NCI-H1048 (cell line): Measurements from ENCODE around the gene TRAPPC3.
A peak's percentile ranks its signal among the peaks of the same experiment; 100 is the strongest.

Source experiments
- DNase-seq: peaks from one replicate; lab custom pipeline; 2025; lab: John Stamatoyannopoulos, UW

The TRAPPC3 gene

DNA sequence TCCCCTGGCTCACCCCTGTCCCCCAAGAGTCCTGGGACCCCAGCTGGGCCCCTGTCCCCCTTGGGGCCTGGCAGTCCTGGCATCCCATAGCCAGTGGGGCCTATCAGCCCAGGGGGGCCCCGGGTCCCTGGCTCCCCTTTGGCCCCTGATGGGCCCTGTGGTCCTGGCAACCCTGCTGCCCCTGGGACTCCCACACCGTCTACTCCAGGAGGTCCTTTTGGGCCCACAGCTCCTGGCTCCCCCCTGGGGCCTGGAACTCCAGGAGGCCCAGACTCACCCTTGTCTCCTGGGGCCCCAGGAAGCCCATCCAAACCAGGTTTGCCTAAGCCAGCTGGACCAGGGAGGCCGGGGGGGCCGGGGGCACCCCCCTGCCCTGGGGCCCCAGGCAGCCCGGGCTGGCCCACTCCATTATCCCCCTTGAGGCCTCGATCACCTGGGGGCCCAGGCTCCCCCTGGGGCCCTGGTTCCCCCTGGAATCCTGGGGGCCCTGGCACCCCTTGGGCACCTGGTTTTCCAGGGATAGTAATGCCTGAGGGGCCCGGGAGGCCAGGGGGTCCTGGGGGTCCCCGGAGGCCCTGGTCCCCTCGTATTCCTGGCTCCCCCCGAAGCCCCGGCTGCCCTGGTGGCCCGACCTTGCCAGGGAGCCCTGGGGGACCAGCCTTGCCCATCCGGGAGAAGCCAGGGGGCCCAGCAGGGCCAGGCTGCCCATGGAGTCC is 50.5 kb downstream of the TRAPPC3 start:
- no peak for DNase-seq

DNA sequence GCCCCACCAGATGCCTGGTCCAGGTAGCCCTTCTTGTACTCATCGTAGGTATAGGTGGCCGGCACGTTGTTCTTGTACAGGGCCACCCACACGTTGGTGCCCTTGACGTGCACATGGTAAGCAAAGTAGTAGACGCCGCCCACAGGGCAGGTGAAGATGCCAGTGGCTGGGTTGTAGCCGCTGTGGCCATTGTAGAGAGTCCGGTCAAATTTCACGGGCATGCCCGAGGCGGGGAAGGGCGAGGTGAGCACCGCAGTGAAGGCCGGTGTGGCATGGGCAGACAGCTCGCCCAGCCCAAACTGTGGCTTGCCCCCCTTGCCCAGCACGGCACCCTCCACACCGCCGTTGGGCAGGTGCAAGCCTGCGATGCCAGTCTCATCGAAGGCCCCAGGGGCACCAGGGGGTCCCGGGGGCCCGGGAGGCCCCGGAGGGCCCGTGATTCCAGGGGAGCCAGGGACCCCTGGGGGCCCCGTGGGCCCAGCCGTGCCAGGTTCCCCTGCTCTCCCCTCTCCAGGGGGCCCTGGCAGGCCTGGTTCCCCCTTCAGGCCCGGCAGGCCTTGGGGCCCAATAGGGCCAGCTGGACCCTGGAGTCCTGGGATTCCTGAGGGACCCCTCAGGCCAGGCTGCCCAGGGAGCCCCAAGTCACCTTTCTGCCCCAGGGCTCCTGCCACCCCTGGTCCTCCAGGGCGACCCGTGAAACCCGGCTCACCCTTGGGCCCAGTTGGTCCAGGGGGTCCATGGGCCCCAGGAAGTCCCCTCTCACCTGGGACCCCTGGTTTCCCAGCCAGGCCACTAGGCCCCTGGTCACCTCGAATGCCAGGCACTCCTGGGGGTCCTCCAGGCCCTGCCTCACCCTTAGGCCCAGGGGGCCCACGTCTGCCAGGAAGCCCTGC is 51.3 kb downstream of the TRAPPC3 start:
- no peak for DNase-seq

DNA sequence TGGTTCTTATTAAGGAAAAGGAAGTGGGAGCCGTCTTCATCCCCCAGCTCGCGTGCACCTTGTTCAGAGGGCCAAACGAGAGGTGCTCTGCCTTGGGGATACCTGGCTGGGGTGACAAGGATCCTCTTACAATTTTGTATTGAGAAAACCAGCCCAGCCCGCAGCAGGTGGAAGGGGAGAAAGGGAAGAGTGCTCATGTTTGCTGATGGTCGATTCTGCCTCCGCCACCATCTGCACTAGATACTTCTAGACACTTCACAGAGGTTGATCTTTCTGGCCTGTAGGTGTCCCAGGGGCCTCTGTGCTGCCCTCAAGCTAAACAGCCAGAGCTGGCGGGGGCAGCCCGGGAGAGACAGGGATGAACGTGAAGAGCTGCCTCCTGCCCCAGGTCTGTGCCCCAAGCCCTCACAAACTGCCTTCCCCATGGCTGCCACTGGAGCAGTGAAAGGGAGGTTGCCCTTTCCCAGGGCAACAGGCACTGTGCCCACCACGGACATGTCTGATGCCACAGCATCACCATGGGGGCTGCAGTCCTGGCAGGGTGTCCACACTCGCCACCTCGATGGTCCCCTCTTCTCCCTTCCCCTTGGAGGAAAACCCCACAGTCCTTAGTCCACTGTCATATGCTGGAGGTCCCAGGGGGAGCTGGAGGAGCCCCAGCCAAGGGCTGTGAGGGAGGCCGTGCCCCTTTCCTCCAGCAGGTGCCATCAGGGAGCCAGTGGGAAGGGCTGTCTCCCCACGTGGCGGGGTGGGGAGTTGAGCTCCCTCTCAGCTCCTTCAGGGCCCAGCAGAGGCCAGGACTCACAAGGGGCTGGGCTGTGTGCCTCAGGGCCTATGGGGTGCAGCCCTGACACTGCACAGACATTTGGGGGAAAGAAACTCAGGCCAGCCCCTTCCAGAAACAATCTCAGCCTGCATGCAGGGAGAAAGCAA is 52.5 kb downstream of the TRAPPC3 start:
- no peak for DNase-seq

DNA sequence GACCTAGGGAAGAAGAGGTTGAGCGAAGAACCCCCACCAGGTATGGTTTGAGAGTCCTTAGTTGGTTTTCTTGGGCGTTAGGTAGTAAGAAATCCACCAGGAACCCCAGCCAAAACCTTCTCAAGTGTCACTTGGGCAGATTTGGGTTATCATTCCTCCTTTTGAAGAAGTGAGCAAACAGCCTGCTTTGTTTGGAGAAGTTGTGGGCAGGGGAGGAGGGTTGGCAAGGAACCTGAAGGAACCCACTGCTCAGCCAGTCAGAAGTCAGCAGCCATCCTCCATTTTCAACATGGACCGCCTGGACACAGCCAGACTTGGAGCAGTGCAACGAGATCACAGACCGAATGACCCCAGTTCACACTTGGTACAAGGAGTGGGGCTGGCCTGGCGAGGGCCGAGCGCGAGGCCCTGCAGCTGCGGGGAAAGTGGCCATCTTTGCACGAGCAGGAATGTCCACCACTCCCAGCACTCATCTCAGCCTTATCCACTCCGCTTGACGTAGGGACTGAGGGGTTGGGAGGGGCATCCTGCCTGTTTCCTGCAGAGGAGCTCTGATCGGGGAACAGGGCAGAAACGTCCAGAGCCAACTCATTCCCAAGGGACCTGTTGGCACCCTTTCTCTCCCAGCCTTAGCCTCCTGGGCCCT is 53.4 kb downstream of the TRAPPC3 start:
- no peak for DNase-seq

DNA sequence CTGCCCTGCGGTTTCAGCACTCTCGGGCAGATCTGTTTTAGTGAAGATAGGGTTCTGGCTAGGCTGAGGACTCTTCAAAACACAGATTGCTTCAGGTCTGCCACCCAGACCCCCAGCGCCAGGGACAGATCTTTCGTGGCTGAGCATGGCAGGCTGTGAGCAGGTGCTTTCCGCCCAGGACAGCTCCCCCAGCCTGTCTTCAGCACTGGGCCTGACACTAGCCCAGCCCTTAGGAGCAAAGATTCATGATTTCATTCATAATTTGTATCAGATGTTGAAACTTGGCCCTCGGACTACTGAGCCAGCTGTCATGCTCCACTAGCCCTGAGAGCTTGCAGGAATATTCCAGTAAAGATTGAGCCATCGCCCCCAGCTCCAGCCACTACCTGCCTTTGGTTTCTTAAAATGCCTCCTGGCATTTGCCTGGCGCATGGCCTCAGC is 54.6 kb downstream of the TRAPPC3 start:
- DNase-seq = no peak

DNA sequence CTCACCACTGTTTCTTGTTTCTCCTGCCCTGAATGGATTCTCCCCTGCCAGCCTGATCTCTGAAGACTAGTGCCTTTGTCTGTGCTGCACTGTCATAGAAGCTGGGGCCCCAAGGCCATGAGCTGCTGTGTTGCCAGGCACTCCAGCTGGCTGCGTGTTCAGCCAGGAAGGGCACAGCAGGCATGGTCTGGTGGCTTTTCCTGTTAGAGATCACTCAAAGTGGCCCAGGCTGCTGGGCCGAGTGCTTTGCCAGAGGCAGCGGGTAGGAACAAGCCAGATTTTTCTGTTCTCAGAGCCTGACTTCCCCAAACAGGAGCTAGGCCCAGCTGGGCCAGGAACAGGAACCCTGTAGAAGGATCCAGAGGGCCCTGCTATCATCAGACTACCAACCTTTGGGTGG is 55.4 kb downstream of the TRAPPC3 start:
- DNase-seq = no peak

DNA sequence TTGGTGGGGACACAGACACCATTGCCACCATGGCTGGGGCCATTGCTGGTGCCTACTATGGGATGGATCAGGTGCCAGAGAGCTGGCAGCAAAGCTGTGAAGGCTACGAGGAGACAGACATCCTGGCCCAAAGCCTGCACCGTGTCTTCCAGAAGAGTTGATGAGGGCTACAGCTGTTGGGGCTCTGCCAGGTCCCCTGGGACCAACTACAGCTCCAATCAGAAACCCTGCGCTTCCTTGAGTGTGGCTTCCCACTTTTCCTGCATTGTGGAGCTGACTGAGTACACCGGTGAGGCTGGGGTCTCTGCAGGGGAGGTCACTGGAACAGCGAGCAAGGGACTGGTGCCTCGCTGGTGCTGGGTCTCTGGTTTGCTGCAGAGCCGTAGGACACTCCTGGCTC is 56.1 kb downstream of the TRAPPC3 start:
- DNase-seq = no peak

DNA sequence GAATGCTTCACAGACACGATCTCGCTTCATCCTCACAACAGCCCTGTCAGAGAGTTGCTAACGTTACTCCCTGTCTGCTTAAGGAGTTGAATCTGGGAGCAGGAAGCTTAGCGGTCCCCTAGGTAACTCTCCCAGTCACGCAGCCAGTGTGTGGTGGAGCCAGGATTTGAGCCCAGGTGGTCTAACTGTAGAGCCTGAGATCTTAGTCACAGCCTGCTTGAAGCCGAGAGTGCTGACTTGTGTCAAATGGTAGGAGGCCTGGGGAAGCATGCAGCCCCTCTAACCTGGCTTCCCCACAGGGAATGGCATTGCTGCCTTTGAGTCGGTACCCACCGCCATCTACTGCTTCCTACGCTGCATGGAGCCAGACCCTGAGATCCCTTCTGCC is 56.5 kb downstream of the TRAPPC3 start:
- DNase-seq = no peak

DNA sequence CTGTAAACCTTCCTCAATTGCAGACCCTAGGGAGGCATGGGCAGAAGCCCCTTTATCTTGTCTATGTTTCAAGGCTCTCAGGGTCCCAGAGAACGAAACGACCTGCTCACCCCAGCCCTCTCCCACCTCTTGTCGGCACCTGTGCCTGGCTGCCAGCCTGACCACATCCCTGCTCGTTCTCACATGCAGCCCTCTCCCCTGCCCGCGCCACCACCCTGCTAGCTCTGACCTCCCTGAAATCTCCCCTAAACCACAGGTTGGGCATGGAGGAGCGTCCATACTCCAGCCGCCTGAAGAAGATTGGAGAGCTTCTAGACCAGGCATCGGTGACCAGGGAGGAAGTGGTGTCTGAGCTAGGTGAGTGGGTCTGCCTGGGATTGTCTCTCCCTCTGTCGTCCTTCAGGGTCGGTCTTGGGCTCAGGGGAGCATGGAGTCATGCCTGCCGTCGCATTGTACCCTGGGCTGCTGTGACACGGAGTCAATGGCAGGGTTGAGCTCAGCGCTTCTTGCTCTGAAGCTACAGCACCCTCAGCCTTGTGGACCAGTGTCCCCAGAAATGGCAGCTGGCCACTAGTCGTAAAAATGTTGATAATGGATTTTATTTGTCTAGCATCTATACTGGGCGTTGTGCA is 57.0 kb downstream of the TRAPPC3 start:
- no peak for DNase-seq

DNA sequence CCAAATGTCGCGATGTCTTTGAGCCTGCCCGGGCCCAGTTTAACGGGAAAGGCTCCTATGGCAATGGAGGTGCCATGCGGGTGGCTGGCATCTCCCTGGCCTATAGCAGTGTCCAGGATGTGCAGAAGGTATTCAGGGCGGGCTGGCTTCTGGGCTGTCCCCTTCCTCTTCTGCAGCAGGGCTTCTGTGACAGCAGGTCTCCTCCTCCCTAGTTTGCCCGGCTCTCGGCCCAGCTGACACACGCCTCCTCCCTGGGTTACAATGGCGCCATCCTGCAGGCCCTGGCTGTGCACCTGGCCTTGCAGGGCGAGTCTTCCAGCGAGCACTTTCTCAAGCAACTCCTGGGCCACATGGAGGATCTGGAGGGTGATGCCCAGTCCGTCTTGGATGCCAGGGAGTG is 57.6 kb downstream of the TRAPPC3 start:
- no peak for DNase-seq

DNA sequence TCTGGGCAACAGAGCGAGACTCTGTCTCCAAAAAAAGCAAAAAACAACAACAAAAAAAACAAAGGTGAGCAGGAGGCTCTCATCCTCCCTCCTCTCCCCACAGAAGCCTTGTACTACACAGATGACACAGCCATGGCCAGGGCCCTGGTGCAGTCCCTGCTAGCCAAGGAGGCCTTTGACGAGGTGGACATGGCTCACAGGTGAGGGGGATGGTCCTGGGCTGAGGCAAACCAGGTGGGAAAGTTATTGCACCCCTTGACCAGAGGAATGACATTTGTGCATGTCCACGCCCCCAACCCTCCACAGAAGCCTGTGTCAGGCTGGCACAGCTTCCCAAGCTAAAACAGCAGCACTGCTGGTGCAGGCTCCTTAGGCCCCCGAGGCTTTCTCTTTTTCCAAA is 58.1 kb downstream of the TRAPPC3 start:
- no peak for DNase-seq

DNA sequence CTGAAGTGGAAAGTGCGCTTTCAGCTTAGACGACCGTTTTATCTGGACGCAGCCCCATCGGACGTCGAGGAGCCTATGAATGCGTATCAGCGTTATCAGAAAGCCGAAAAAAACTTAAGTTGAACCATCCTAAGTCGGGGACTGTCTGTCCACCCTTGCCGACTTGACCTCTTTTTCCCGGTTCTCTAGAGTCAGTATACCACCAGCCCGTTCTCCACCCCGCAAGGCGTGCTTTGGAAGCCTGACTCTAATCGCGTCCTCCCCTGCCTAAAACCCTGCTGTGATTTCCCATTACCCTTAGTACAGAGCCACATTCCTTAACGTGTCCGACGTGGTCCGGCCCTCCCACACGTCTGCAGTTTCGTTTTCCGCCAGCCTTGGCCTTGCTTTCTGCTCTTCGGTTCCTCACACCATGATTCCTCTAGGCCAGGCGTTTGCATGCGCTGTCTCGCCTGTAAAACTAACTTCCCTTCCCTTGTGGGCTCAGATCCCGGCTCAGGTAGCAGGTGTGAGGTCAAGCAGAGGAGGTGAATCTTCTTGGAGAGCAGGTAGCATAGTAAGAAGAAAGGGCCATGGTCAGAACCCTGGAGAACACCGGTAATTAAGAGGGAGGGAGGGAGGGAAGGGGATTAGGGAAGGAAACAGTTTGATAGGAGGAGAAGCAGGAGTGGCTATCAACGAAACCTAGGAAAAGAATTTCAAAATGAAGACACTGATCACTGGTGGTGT is 59.7 kb downstream of the TRAPPC3 start:
- DNase-seq = no peak

DNA sequence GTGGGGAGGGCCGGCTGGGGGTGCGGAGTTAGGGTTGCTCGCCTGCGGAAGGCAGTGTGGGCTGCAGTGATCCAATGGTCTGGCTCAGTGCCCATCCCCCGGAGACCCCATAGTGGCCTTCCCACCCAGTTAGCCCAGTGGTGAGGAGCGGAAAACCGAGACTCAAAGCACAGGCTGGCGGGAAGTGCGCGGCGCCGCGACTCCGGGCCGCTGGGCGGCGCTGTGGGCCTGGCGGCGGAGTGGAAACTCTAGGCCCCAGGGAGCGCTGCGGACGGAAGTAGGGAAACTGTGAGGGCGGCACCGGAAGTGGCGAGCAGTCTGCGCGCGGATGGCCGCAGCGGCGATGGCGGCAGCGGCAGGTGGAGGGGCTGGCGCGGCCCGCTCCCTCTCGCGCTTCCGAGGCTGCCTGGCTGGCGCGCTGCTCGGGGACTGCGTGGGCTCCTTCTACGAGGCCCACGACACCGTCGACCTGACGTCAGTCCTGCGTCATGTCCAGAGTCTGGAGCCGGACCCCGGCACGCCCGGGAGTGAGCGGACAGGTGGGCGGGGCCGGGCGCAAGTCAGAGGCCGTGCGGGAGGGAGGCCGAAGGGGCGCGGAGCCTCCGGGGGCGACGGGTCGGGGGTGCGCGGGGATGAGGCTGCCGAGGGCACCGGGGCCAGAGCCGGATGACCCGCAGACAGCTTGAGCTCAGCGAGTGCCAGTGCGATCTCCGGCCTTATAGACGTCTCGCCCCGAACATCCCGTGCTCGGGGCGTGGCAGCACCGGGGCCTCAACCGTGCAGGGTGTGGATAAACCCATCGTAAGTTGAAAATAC is 60.5 kb downstream of the TRAPPC3 start, which contains the start of gene ADPRS:
ADPRS (plus strand) TSS at position 316 of the 816 bp plus-strand sequence; CDS start at position 329, 13 bp downstream.
- peak; percentile 53 for DNase-seq

DNA sequence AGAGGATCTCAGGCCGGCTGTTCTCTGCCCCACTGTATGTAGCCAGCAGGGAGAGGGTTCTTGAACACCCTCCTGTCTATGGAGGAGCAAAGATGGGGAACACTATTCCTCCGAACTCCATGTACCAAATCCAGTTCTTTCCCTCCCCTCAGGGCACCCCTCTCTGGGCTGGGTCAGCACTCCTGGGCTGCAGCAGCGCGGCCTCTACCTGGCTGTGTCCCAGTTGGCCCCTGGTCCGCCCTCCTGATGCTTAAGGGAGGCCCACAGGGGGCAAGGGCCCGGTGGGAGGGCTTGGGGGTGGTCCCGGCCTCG is 61.1 kb downstream of the TRAPPC3 start:
- DNase-seq = no peak

DNA sequence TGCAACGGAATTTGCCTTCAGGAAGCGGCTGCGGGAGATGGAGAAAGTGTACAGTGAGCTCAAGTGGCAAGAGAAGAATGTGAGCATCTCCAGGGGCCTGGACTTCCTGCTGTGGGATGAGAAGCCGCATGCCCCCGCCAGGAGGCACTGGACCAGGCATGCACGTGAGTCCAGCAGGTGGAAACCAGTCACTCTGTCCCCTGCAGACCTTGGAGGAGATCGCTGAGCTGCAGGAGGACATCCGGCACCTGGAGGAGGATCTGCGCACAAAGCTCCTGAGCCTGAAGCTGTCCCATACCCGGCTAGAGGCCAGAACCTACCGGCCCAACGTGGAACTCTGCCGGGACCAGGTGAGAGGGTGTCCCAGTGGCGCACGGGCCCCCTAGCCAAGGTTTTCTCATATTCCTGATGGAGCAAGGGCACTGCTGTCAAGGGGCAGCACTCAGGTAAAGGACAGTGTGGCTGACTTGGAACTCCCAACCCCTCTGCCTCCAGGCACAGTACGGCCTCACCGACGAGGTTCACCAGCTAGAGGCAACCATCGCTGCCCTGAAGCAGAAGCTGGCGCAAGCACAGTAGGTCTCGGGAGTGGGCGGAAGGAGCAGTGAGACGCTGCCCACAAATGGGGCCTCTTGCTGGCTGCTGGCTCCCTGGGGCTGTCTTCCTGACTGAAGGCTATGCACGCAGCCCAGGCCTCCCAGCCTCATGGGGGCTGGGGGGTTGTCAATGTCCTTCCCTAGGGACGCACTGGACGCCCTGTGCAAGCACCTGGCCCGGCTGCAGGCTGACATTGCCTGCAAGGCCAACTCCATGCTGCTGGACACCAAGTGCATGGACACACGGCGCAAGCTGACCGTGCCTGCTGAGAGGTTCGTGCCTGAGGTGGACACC is 61.8 kb downstream of the TRAPPC3 start:
- DNase-seq = no peak
